Omental fat pad (tissue), 4 donors: Measurements from ENCODE around the gene ADGRD1. TPM values are rescaled to one million over a fixed set of nuclear protein-coding genes. Genes with fewer than 3 reads are reported as not detected.

Source experiments
- ATAC-seq: fragments of 150-250 bp; one replicate; pipeline ENCODE4 v1.9.1; 2016; ENCODE audit warnings: mild to moderate bottlenecking, moderate library complexity; ENCODE audit not compliant: low FRiP score
- DNase-seq: peaks from one replicate; pipeline ENCODE4 v3.0.0-alpha.2; 2019; ENCODE audit warnings: low spot score
- CTCF ChIP-seq, 3 donors: fragments of 450-650 bp; IDR thresholded peaks; one replicate each; pipeline ENCODE4 v1.5.1; 2016 to 2017; ENCODE audit warnings: antibody characterized with exemption in 3 of 3, mild to moderate bottlenecking in 3 of 3, moderate library complexity in 2 of 3
- total RNA-seq, 4 donors: library from RNA; depleted of rRNA; stranded (reverse); fragments of >200 nt; gene quantifications; one replicate each; pipeline ENCODE4 v1.1.0, GENCODE V29; 2016

ADGRD1 gene
- total RNA-seq, 4 donors from 2014 or later, result 34.3 to 98.6 (median 52.4) TPM

DNA sequence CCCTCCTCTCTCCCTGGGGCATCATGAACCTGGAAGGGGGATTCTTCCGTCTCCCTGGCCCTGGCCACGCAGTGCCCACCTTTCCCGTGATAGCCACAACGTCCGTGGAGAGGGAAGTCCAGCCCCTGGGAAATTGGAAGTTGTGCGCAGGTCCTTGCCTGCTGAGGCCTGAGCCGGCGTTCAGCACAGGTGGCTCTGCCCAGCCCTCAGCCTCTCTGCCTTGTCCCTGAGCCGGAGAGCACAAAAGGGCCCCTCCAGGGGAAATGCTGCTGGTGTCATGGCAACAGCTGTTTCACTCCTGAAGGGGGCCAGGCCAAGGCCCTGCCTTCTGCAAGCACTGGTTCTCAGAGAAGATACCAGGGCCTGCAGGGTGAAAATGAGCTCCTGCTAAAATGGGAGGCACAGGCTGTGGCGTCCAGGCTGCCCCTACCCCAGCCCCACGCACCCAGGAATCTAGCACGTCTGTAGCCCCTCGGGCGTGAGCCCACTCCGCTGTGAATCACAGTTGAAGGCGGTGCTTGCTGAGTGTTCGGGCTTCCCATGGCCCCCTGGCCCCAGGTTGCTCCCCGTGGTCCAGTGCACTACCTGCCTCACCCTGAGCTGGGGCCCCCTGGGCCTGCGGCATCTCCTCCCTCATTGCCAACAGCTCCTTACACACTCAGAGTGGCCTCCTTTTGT, 149.4 kb downstream of the ADGRD1 start:
- DNase-seq, result peak; percentile 5
- TF ChIP-seq CTCF (IDR thresholded peaks at IDR 0.05), result no peak
- no peak for ATAC-seq

DNA sequence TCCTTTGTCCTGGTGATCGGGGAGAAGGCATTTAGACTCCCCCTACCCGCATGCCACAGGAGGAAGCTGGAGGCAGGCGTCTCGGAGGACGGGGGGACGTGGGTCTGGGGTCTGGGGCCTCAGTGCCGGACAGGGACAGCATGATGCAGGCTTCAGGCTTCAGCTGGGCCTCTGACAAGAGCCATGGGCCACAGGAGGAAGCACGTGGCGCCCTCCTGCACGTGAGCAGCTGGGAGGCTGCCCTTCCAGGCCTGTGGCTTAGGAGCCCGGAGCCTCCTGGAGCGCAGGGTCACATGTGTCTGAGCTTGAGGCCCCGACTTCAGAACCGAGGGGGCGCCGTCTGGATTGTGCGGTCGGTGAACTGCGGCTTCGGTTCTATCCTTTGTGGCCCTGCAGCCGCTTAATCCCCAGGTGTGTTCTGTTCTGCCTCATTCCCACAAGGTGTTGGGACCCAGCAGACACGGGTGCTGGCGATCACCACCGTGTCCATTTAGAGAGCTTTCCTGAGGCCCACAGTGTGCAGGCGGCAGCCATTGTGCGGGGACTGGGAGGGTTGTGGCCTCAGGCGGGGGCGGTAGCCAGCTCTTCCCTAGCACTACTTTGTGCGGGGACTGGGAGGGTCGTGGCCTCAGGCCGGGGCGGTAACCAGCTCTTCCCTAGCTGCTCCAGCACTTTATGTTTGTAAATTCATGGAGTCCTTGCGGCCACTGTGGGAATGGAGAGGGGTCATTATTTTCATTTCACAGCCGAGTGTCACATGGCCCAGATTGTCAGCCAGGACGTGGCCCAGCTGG, 150.2 kb downstream of the ADGRD1 start:
- ATAC-seq, result no peak
- TF ChIP-seq CTCF (IDR thresholded peaks at IDR 0.05), result no peak
- peak; percentile 16 for DNase-seq

DNA sequence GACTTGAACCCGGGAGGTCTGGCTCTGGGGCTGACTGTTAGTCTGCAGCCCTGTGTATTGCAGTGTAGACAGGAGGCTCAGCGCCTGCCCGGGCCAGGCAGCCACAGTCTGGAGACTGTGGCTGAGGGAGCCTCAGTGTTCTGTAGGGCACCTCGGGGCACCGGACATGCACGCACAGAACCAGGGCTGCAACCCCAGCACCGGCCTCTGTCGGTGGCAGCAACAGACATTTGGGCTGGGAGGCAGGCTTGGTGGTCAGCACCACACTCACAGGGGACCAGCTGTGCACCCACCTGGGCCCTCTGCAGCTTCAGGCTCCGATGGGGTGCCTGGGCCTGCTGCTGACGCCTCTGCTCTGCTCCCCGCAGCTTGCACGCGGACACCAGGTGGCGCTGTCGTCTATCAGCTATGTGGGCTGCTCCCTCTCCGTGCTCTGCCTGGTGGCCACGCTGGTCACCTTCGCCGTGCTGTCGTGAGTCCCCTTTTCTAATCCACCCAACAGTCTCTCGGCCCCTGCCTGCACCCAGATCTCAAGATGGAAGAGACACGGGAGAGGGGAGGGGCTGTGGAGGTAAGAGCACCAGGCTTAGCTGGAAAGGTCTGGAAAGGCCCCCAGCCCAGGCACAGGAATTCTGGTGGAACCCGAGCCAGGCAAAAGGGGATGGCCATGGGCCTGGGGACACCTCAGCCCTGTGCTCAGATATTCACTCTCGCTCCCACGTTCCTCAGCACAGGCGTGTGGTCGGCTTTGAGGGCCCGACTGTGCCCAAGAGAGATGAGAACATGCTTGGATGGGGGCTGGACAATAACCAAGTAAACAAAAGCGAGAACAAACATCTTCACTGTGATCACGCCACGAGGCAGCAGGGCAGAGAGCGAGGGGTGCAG, 151.0 kb downstream of the ADGRD1 start:
- peak in 1 of 3 donors; percentile 7 for TF ChIP-seq CTCF (IDR thresholded peaks at IDR 0.05)
- peak; percentile 53 for ATAC-seq
- peak; percentile 90 for DNase-seq

- TF ChIP-seq CTCF (IDR thresholded peaks at IDR 0.05), result no peak
- no peak for ATAC-seq
- DNase-seq, result no peak
Observed at GRCh38 chr12:131105351-131105735, 151.6 kb downstream of the ADGRD1 start.

DNA sequence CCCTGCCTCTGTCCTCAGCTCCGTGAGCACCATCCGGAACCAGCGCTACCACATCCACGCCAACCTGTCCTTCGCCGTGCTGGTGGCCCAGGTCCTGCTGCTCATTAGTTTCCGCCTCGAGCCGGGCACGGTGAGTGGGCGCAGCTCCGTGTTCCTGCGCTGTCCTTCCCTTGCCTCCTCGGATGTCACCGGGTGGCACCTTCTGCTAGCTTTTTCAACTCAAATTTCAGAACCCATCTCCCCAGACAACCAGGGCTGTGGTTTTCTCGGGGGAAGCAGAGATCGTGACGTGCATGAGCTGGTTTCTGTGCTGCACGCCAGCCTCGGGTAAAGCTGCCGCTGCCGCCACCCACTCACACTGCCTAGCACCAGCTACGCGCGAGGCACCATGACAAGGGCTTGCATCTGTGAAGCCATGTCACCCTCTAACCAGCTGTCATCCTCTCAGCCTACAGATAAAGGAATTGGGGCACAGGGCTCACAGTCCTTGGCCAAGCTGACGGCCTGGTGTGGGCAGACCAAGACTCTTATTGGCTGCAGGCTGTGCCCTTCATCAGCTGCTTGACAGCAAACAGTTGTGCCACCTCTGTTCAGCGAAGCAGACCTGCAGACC, 152.1 kb downstream of the ADGRD1 start:
- TF ChIP-seq CTCF (IDR thresholded peaks at IDR 0.05), result no peak
- DNase-seq (no peak), ATAC-seq (no peak)

DNA sequence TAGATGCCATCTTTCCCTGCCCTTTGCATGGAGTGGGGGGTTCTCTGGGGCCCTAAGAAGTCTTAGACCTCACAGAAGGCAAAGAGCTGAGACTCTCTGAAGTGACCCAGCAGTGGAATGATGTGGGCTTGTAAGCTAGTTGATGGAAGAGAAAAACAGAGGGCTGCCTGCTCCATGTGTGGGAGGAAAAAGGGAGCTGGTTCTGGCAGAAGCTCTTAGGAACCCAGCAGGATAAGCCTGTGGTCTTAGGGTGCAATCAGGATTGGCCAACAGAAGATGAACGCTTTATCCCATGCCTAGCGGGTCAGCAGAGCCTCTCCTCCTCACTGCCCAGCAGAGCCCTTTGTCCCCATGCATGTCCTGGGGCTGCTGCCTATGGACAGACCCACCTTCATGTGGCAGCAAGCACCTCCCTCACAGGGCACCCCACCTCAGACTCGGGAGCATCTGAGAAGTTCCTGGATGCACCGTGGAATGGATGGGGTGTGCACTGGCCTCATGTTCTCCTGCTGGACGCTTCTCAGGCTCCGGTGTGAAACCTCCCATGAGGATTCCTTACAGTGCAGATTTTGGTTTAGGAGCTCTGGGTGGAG, 152.7 kb downstream of the ADGRD1 start:
- DNase-seq (no peak), ATAC-seq (no peak)
- TF ChIP-seq CTCF (IDR thresholded peaks at IDR 0.05), result no peak
